ENCODE data around the gene AK9.

Gene AK9

GRCh38 chr6:109722564-109723254 is 31.7 kb upstream of the AK9 start:
- Histone ChIP-seq H3K27me3 (ENCODE audit: insufficient read depth, low read length, poor library complexity) (no peaks in the 10 kb centered on the region), H3K36me3 (ENCODE audit: insufficient read depth, low read length) (no peaks in the 10 kb centered on the region), H3K4me2 (ENCODE audit: insufficient read depth, low read length) (no peak overlapping the region), H3K9ac (ENCODE audit: low read depth, low read length) (no peak overlapping the region), H3K4me1 (ENCODE audit: insufficient read depth, low read length) (no peaks in the 10 kb centered on the region), H2AFZ (ENCODE audit: low read depth, low read length) (no peak overlapping the region), H3K9me3 (ENCODE audit: insufficient read depth, low read length, severe bottlenecking) (no peaks in the 10 kb centered on the region), H3K4me3 (ENCODE audit: low read depth in 1 of 2, low read length in 2 of 2) (no peak overlapping the region), H3K27ac (ENCODE audit: low read length) (no peak overlapping the region), H3K79me2 (ENCODE audit: insufficient read depth, low read length) (no peaks in the 10 kb centered on the region), H4K20me1 (ENCODE audit: insufficient read depth, low read length) (no peaks in the 10 kb centered on the region)
- no peak for TF ChIP-seq CTCF (IDR thresholded peaks at IDR 0.05; ENCODE audit: borderline replicate concordance, extremely low read depth, low read length, poor library complexity, severe bottlenecking)
- TF ChIP-seq EZH2 (IDR thresholded peaks at IDR 0.05; ENCODE audit: borderline replicate concordance, low read depth, low read length, severe bottlenecking), result no peak
- DNase-seq (no peak), ATAC-seq (ENCODE audit: insufficient read depth, low read depth) (no peak)

GRCh38 chr6:109722011-109722410 is 31.0 kb upstream of the AK9 start:
- Histone ChIP-seq H2AFZ (ENCODE audit: low read depth, low read length) (no peak overlapping the region), H3K27ac (ENCODE audit: low read length) (no peak overlapping the region), H3K79me2 (ENCODE audit: insufficient read depth, low read length) (no peaks in the 10 kb centered on the region), H3K4me1 (ENCODE audit: insufficient read depth, low read length) (no peaks in the 10 kb centered on the region), H3K27me3 (ENCODE audit: insufficient read depth, low read length, poor library complexity) (no peaks in the 10 kb centered on the region), H3K36me3 (ENCODE audit: insufficient read depth, low read length) (no peaks in the 10 kb centered on the region), H3K4me2 (ENCODE audit: insufficient read depth, low read length) (no peak overlapping the region), H3K4me3 (ENCODE audit: low read depth in 1 of 2, low read length in 2 of 2) (no peak overlapping the region), H3K9ac (ENCODE audit: low read depth, low read length) (no peak overlapping the region), H4K20me1 (ENCODE audit: insufficient read depth, low read length) (no peaks in the 10 kb centered on the region), H3K9me3 (ENCODE audit: insufficient read depth, low read length, severe bottlenecking) (no peaks in the 10 kb centered on the region)
- TF ChIP-seq CTCF (IDR thresholded peaks at IDR 0.05; ENCODE audit: borderline replicate concordance, extremely low read depth, low read length, poor library complexity, severe bottlenecking) (no peak), EZH2 (IDR thresholded peaks at IDR 0.05; ENCODE audit: borderline replicate concordance, low read depth, low read length, severe bottlenecking) (no peak)
- ATAC-seq (ENCODE audit: insufficient read depth, low read depth), result no peak
- DNase-seq, result no peak

GRCh38 chr6:109720311-109720710 is 29.3 kb upstream of the AK9 start:
- Histone ChIP-seq H4K20me1 (ENCODE audit: insufficient read depth, low read length) (no peaks in the 10 kb centered on the region), H3K4me1 (ENCODE audit: insufficient read depth, low read length) (no peaks in the 10 kb centered on the region), H2AFZ (ENCODE audit: low read depth, low read length) (no peak overlapping the region), H3K9me3 (ENCODE audit: insufficient read depth, low read length, severe bottlenecking) (no peaks in the 10 kb centered on the region), H3K27ac (ENCODE audit: low read length) (no peak overlapping the region), H3K4me2 (ENCODE audit: insufficient read depth, low read length) (no peak overlapping the region), H3K9ac (ENCODE audit: low read depth, low read length) (no peak overlapping the region), H3K27me3 (ENCODE audit: insufficient read depth, low read length, poor library complexity) (no peaks in the 10 kb centered on the region), H3K79me2 (ENCODE audit: insufficient read depth, low read length) (no peaks in the 10 kb centered on the region), H3K36me3 (ENCODE audit: insufficient read depth, low read length) (no peaks in the 10 kb centered on the region), H3K4me3 (ENCODE audit: low read depth in 1 of 2, low read length in 2 of 2) (no peak overlapping the region)
- no peak for TF ChIP-seq CTCF (IDR thresholded peaks at IDR 0.05; ENCODE audit: borderline replicate concordance, extremely low read depth, low read length, poor library complexity, severe bottlenecking)
- TF ChIP-seq EZH2 (IDR thresholded peaks at IDR 0.05; ENCODE audit: borderline replicate concordance, low read depth, low read length, severe bottlenecking), result no peak
- ATAC-seq (ENCODE audit: insufficient read depth, low read depth) (no peak), DNase-seq (no peak)

Measured in DND-41 (cell line).